ENCODE data around the gene DPF3.

The DPF3 gene

GRCh38 chr14:72800296-72800695 lies 93.6 kb downstream of the DPF3 start:
- DNase-seq (ENCODE audit: low spot score), result no peak

- DNase-seq (ENCODE audit: low spot score), result no peak
Measured at GRCh38 chr14:72796935-72797334, 97.0 kb downstream of the DPF3 start.

GRCh38 chr14:72793156-72793939 lies 100.6 kb downstream of the DPF3 start:
- DNase-seq (ENCODE audit: low spot score), result no peak

- no peak for DNase-seq (ENCODE audit: low spot score)
Measured at GRCh38 chr14:72792051-72792788, 101.7 kb downstream of the DPF3 start.

GRCh38 chr14:72790887-72791566 lies 102.9 kb downstream of the DPF3 start:
- no peak for DNase-seq (ENCODE audit: low spot score)

- DNase-seq (ENCODE audit: low spot score), result no peak
Measured at GRCh38 chr14:72788972-72789728, 104.8 kb downstream of the DPF3 start.

- no peak for DNase-seq (ENCODE audit: low spot score)
Measured at GRCh38 chr14:72788255-72788654, 105.6 kb downstream of the DPF3 start.

- no peak for DNase-seq (ENCODE audit: low spot score)
Measured at GRCh38 chr14:72787841-72788240, 106.1 kb downstream of the DPF3 start.

GRCh38 chr14:72786378-72787350 lies 107.2 kb downstream of the DPF3 start:
- no peak for DNase-seq (ENCODE audit: low spot score)

- DNase-seq (ENCODE audit: low spot score), result no peak
Measured at GRCh38 chr14:72783741-72784140, 110.2 kb downstream of the DPF3 start.

GRCh38 chr14:72782817-72783216 lies 111.1 kb downstream of the DPF3 start:
- DNase-seq (ENCODE audit: low spot score), result no peak

- no peak for DNase-seq (ENCODE audit: low spot score)
Measured at GRCh38 chr14:72781561-72782508, 112.1 kb downstream of the DPF3 start.

GRCh38 chr14:72780751-72781150 lies 113.2 kb downstream of the DPF3 start:
- no peak for DNase-seq (ENCODE audit: low spot score)

GRCh38 chr14:72779679-72780078 lies 114.2 kb downstream of the DPF3 start:
- DNase-seq (ENCODE audit: low spot score), result no peak

- DNase-seq (ENCODE audit: low spot score), result no peak
Measured at GRCh38 chr14:72777636-72778035, 116.3 kb downstream of the DPF3 start.

- no peak for DNase-seq (ENCODE audit: low spot score)
Measured at GRCh38 chr14:72776701-72777261, 117.1 kb downstream of the DPF3 start.

GRCh38 chr14:72775923-72776554 lies 117.9 kb downstream of the DPF3 start:
- no peak for DNase-seq (ENCODE audit: low spot score)

GRCh38 chr14:72774894-72775620 lies 118.8 kb downstream of the DPF3 start:
- no peak for DNase-seq (ENCODE audit: low spot score)
